GM10847 (cell line): ENCODE measurements around the gene EFCAB5.

ENCODE experiments used
- POLR2A ChIP-seq: IDR thresholded peaks from 2 replicates; pipeline ENCODE4 v1.6.1; 2011; ENCODE audit not compliant: insufficient read length; ENCODE audit errors: extremely low read depth

The EFCAB5 gene

DNA sequence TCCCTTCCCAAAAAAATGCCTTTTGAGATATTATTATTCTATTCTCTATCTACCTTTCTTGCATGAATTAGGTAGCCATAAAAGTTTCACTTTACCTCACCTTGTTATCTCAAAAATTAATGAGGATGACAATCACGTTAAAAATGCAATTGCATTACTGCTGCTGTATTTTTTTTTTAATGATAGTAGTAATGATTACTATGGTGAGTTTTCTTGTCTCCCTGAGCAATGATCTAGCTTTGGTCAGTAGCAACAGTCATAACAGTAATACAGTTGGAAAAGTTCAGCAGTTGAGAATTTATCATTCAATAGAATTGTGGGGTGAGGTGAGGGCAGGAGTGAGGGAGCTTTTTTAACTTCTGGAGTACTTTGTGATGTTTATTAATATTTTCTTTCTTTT is at the start of gene EFCAB5:
Gene EFCAB5, plus strand, starts transcription at position 301 of the 400 bp plus-strand sequence. CDS start 163 bp downstream, outside the sequence.
- TF ChIP-seq POLR2A = no peak

DNA sequence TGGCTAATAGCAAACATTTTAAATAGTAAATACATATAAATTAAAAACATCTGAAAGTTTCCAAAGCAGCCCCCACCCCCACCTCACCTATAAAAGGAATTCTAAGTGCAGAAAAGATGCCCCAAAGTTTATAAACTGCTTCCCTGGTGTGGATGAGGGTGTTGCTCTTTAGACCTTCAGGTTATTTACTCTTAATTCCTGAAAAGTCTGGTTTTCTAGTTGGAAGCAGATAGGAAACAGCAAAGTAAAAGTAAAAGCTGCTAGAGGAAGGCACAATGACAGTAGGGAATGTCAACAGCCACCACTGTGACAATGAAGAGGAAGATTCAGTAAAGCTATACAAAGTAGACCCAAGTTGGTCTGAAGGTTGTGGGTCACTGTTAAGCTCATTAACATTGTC is 49.2 kb upstream of the EFCAB5 start:
- TF ChIP-seq POLR2A = no peak

DNA sequence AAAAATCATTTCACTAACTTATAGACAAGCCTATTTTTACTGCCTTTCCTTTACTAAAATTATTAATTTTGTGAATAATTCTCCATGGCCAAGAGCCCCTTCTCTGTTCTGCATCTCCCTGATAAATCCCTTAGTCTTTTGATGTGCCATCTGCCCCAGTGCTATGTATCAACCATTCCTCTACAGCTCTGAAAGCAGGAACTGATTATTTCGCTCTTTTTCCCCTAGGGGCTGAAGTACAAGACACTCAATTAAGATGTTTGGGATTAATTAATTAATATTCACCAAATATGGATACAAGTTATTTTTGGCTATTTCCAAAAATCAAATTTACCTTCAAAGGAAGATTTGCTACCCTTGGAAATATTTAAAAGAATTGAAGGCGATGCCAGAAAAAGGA is 38.0 kb upstream of the EFCAB5 start:
- no peak for TF ChIP-seq POLR2A

DNA sequence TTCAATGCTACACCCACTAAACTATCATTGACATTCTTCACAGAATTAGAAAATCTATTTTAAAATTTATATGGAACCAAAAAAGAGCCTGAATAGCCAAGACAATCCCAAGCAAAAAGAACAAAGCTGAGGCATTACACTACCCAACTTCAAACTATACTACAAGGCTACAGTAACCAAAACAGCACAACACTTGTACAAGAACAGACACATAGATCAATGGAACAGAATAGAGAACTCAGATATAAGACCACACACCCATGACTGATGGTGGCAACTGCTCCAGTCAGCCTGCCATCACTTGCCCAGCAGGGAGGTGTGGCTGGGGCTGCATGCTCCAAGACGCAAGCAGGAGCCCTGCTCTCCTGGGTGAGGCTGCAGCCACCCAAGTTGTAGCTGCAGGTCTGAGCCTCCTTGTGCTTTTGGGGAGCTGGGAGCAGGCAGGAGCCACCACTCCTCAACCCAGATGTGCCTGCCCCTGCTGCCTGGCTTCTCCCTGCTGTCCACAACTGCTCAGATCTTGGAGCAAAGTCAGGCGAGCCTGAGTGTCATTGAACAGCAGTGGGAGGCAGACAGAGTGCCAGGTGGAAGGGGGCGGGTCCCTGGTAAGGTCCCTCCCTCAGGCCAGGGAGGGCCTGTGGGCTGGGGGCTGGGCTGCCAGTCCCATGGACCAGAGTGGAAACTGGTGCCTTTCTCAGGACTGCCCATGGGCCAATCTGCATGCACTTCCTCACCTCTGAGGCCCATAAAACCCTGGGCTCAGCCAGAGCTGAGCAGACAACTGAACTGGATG is 36.2 kb upstream of the EFCAB5 start:
- no peak for TF ChIP-seq POLR2A

DNA sequence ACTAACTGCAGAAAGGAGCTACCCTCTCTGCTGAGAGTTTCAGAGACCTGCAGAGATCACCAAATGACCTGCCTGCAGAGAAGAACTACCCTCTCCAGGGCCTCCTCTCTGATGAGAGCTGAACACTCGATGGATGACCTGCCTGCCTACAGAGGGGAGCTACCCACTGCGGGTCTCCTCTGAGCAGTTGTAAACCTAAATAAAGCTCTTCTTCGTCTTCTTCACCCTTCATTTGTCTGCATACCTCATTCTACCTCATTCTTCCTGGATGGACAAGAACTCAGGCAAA is 35.6 kb upstream of the EFCAB5 start:
- no peak for TF ChIP-seq POLR2A

DNA sequence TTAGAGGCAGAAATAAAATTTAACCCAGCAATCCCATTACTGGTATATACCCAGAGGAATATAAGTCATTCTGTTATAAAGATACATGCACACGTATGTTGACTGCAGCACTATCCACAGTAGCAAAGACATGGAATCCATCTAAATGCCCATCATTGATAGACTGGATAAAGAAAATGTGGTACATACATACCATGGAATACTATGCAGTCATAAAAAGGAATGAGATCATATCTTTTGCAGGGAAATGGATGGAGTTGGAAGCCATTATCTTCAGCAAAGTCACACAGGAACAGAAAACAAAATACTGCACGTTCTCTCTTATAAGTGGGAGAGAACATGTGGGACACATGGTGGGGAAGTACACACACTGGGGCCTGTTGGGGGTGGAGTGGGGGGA is 34.5 kb upstream of the EFCAB5 start:
- TF ChIP-seq POLR2A = no peak

DNA sequence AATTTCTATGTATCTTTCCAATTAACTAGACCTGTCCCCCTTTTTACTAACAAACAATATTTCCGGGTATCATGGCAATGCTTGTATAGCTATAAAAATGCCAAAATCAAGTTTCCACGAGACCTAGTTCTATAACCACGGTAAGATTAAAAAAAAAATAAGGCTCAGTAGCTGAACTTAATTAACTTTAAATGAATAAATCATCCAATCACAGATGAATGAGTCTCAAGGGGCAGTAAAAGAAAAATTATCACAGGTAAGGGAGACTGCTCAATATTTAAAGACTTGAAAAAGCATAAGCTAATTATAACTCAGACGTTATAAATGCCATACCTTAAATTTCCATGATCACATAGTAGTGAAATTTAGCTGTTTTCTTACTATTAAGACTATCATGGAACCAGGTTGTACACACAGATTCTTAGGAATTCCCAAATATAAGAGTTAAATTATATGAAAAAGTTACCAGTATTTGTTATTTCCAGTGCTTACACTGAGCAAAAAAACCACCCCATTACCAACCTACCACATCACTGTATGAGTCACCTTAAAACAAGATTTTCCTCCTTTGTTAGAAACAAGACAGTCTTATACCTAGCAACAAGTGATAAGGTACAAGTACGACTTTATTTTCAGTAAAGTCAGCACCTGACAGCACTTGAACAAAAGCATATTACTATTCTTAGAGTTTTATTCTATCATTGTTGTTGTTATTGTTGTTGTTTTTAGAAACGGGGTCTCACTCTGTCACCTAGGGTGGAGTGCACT is 32.0 kb upstream of the EFCAB5 start:
- no peak for TF ChIP-seq POLR2A

DNA sequence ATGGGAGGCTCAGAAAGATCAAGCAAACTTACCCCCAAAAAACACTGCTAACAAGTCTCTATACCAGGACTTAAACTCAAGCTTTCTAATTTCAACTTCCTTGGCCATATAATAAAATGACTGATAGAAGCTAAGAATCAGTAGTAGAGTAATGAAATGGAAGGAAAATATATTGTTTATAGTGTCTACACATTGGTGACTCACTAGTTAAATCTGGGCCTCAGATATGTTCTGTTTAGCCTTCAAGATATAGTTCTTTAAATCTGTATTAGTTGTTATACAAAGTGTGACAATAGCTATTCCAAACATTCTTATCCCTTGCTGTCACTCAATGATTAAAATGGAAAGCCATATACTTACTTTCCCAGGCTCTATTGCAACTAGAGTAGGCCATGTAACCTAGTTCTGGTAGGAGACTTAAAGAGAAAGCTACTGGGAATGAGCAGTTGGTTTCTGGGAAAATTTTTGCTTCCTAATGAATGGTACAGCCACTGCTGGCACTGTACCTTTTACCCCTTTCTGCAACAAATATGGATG is 29.7 kb upstream of the EFCAB5 start:
- TF ChIP-seq POLR2A = no peak

DNA sequence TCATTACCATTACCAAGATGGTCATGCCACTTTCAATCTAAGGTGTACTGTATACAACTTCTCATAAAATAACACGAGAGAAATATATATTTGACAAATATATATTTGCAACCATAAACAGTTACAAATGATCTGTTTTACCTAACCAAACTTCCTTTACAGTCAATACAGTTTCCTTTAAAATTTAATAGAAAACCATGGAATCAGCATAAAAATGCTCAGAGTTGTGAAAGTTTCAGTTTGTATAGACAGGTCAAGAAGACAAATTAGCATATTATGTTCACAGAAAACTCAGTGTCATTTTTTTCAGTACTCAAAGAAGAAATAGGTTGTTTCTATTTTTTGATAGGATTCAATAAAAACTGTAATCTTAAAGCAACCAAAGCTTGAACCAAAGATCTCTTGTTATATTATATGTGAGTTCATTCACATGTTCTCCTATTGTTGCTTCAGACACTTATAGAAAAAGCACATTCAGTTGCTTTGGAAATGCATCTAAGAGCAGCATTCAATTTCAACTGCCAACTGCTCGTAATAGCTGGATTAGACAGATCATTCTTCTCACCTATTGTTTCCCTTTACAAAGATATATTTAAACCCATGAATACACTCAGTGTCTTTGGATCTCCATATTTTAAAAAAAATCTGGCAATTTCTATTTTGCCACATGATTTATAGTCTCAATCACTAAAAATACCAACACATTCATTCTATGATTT is 26.5 kb upstream of the EFCAB5 start:
- no peak for TF ChIP-seq POLR2A

DNA sequence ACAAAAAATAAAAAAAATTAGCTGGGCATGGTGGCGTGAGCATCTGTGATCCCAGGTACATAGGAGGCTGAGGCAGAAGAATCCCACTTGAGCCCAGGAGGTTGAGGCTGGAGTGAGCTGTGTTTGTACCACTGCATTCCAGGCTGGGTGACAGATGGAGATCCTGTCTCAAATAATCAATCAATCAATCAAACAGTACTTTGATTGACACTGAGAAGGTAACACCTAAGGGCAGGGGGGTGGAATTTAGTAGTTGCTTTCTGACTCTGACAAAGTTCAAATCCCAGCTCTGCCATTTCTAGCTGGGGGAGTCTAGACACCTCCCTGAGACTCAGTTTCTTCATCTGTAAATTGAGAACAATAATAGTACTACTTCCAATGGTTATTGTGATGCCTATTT is 23.4 kb upstream of the EFCAB5 start:
- TF ChIP-seq POLR2A = no peak

DNA sequence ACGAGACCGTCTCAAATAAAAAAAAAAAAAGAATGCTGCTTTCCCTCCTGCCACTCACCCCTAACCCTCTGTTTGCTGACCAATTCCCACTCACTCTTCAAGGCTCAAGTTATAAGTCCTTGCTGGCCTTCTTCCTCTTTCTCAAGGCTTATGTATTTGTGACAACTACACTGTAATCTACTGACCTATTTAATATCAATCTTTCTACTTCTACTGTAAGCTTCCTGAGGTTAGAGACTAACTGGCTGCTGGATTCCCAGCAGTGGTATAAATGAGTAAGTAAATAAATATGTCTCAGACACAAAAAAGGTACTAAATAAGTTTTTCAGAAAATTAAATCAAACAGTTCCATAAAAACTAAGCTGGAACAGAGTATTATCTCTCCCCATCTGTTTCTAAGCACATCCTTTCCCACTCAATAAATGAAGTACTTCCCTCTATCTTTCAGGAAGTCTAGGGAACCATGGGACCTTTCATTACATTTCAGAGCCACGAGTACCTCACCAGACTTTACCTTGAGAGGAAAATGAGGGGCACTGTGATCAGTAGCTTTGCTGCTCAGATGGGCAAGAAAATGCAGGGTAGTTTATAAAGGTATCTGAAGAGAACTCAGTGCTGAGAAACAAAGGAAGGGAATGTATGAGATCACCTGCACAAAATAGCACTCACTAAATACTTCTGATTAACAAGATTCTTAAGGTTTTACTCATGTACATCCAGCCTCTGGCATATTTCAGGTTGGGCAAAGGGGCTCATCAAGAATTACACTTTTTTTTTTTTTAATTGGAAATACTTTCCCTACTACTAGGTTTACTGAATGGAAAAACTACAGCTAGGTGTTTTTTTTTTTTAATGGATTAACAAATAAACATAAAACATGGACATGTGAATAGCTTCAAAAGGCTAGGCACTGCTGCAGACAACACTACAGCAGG is 22.2 kb upstream of the EFCAB5 start:
- TF ChIP-seq POLR2A = no peak

DNA sequence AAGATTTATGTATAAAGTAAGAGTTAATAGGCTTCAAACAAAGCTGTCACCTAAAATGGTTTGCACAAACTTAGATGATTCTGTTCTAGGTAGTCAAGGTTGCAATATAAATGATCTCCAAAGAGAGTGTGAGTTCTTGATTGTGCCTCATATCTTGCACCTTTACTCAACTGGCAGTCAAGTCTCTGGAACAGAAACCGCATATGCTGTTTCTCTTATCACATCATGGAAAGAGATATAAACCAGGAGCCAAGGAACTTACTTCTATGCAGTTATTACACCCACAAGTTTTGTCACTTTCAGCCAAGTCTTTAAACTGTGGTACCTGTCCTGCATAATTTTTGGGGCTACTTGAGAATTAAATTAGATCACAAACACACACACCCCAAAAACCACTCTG is 16.6 kb upstream of the EFCAB5 start:
- no peak for TF ChIP-seq POLR2A

DNA sequence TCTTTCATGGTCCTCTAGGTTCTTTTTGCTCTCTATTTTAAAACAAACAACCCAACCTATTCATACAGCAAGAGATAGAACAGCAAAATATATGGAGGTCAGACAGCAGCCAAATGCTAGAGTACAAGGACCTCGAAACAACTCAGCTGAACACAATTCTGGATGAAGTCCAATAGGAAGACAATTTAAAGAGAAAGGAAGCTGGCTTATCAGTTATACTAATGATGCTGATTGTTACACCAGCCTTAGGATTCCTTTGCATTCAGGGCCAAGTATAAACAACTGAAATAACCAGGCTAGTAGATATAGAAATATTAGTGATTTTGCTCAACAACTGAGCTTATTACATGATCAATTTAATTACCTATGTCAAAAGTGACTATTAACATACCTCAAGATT is 13.9 kb upstream of the EFCAB5 start:
- no peak for TF ChIP-seq POLR2A

DNA sequence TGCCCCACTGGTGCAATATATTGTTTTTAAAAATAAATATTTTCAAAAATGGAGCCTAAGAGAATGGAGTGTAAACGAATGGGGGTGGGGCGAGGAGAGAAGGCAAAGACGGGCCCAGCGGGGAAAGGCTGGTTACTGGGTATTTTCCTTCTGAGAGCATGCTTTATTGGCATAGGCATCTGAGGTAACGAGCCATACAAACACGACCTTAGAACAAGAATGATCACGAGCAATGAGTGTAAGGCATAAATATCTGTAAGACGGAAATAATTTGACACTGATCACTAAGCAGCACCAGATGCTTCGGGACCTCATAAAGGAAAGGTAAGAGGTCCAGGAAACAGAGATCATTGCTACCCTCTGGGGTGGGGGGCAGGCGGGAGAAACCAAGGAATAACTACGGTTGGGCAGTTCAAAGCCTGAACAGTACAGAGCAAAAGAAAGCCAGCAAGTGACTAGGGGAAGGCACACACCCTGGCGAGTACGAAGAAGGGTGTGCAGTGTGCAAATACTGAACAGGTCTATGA is 12.4 kb upstream of the EFCAB5 start:
- no peak for TF ChIP-seq POLR2A

DNA sequence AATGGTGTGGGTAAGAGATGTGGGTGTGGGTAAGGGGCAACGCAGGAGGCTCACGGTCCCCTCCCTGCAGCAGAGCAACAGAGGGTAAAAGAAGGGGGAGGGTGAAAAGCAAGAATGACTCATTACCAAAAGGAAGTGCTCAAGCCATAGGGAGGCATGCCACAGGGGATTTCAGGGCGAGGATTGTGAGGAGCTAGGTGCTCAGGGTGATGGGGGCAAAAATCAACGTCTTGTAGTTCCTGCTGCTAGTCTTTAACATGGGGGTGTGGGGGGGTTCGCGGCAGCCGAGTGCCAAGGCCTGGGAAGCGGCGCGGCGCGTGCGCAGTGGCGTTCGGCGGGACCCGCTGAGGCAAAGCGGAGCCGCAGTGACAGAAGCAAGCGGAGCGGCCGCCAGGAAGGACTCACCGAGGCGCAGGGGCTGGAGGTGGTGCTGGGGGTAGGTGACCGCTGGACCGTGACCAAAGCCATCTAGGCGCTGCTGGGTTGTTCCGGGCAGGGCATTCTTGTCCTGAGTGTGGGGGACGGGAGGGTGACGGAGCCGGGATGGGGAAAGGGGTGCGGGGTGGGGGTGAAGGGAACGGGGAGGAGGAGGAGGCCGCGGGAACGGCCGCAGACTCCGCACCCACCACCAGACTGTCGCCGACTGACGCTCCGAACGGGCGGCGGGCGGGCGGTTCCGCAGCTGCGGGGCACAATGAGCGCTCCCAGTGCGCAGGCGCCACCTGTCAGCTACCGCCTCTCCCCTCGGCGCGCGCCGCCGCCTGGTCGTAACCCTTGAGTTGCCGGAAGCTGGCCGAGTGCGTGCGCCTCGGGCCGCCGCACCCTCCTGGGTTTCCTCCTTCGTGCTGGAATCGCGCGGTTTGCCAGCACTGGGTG is 11.7 kb upstream of the EFCAB5 start, which contains the start of gene SSH2:
Gene SSH2, minus strand, starts transcription at position 696 of the 876 bp plus-strand sequence. Its CDS starts 228 bp downstream, at position 468.
- TF ChIP-seq POLR2A = peak; percentile 46
